Measurements from ENCODE around the gene PPM1K.

Gene PPM1K

GRCh38 chr4:88276952-88277710 lies 7.2 kb downstream of the PPM1K start:
- no peak for DNase-seq

DNA sequence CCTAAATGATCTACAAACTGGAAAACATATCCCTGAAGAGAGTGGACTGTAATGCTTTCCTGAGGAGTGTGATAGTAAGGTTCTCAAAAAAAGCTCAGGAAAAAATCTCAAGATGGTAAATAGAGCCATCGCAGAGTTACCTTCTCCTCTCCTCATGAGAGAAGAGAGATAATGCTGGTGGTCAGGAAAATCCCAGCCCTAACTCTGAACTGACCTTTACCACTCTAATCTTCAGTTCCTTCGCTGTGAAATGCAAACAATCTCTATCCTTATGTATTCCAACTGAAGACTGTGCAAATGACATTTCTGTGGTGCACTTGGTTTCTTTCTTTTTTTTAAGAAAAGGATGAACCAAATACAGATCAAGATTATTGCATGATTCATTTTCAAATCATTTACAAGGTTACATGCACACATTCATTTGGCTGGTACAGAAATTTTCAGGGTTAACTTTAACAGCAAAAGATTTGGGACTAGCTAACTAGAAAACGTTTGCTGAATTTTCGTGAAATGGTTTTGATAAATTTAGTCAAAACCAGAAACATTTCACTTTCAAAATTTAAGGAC lies 8.3 kb downstream of the PPM1K start:
- DNase-seq: no peak

GRCh38 chr4:88275516-88275915 lies 8.8 kb downstream of the PPM1K start:
- no peak for DNase-seq

DNA sequence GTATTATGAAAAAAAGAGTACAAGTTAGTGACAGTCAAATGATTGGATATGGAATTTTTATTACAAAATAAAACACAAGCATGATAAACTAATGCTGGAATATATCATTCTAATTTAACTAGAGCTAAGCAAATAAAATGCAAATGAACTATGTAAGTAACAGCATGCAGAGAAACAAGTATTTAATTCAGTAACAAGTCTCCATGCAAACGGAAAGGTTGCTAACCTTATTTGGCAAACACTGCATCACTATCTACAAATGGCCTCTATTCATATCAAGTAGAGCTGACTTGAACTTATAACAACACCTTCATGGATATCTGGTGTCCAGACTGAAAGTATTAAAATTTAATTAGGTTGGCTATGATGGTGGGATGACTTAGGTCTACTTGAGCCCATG lies 15.4 kb downstream of the PPM1K start:
- DNase-seq: no peak

GRCh38 chr4:88264336-88264735 lies 20.0 kb downstream of the PPM1K start:
- DNase-seq: no peak

- DNase-seq: no peak
These were observed 26.6 kb downstream of the PPM1K start for GRCh38 chr4:88257726-88258125.

DNA sequence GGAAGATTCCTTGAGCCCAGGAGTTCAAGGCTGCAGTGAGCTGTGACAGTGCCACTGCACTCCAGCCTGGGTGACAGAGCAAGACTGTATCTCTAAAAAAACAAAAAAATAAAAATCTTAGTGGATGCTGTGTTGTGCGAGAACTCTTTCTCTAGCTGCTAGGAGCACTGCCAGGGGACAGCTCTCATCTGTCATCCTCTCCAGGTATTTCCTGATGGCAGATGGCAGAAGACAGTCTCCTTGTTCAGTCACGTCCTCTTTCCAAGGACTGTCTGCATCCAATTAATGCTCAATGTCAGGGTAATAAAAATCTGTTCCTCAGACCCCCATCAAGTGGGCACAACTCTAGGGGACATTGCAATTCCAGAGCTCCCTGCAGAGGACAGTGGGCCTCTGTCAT lies 29.2 kb downstream of the PPM1K start:
- no peak for DNase-seq

- no peak for DNase-seq
These were observed 32.4 kb downstream of the PPM1K start for GRCh38 chr4:88251924-88252323.

DNA sequence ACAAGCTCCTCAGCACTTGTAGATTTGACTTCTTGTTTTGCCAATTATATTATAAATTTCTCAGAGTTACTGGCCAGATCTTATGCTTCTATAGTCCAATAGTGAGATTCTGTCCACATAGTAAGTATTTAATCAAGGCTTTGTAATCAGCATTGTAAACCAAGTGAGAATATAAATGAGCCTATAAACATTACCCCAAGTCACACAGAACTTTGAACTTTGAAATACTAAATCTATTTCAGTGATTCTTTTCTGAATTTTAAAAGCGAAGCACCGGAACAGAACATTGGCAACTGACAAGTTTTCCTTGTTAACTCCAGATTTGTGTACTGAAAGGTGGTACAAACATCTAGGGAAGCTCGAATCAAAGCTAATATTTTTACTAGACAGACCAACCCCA lies 37.2 kb downstream of the PPM1K start:
- no peak for DNase-seq

GRCh38 chr4:88246600-88246999 lies 37.8 kb downstream of the PPM1K start:
- no peak for DNase-seq

DNA sequence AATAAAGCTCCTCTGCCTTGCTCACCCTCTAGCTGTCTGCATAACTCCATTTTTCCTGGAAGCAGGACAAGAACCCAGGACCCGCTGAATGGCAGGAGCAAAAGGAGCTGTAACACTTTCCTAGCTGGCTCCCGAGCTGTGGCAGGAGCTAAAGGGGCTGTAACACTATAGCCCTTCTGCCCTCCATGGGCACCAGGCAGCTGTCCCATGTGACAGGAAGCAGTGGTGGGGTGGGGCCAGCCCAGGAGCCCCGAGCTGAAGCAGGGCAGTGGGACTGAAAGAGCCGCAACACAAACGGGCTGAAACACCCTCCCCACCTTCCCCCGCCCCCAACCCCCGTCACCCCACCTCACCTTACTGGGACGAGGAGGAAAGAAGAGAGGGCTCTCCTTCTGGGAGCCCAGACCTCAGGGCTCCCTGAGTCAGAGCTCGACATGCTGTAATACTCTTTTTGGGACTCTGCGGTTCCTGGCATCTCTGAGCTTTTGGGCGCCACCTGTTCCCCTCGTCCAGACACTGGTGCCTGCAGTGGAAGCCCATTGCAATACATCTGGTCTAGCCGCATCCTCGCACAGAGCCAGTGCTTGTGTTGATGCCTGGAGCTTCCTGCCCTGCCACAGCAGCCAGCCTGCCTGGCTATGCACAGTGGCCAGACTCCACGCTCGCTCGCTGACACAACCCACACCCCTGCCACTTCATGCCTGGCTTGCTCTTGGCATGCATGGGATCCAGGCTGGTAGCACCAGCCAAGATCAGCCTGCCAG lies 39.4 kb downstream of the PPM1K start:
- DNase-seq: peak; percentile 11

GRCh38 chr4:88244056-88244455 lies 40.3 kb downstream of the PPM1K start:
- DNase-seq: no peak

DNA sequence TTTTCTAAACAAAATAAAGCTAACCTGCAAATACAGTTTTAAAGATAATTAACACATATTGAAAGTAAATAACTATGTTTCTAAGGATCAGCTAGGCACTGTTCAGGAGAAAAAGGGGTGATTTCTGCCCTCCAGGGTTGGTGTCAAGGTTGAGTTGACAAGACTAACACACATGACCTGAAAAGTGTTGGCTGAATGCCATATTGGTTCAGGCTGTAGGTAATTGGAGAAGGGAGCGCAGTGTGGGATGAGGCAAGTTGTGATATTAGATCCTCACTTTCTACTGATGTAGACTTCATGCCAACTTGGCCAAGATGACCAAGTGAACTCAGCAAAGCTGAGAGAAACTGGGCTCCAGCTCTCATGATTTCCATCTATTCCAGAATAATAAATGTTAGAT lies 42.2 kb downstream of the PPM1K start:
- DNase-seq: no peak

GRCh38 chr4:88240297-88240714 lies 44.1 kb downstream of the PPM1K start:
- DNase-seq: no peak

DNA sequence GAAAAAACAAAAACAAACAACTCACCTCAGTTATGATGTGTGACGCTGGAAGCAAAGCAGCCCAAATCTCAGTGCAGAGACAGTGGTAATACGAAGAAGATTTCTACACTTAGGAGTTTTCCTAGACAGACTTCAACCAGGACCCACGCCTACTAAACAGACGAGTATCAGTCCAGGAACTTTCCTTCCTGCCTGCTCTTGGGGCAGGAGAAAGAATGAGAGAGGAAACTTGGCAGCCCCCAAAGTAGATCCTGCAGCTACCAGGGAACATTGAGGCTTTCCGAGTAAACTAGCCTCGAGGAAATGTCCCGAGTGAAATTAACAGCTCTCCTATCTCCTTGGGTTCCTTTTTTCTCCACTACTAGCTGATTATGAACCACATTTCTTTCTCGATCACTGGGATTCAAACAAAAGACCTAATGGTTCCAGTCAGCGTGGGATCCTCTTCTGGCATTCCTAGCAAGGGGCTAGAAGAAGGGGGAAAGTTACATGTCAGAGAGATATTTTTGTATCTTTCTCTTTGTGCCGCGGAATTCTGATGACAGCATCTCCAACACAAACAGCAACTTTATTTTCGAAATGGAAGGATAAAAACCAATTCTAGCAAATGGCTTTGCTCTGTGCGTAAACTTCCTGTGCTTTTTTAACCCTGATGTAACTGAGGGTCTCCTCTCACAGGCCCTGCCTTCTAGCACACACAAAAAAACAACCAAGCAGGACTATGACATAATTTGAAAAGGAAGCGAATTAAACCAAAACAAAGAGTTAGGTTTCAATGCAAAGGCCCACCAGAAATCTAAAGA lies 53.2 kb downstream of the PPM1K start:
- DNase-seq: no peak

DNA sequence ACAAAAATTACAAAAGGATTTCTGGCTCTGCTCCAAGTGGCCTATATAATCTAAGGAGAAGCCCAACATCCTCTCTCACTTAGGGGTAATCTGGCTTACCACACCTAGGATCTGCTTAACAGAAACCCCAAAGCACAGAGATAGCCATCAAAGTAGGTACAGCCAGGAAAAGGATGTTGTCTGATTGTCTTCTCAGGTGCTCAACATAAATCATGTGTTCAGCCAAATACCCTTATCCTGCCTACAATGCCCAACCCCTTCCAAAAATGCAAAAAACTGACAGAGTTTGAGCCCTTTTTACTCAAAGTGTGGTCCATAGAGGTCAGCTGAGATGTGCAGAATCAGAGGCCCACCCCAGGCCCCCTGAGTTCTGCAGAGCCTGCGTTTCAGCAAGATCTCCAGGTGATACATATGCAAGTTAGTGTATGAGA lies 53.9 kb downstream of the PPM1K start:
- no peak for DNase-seq

GRCh38 chr4:88227734-88228133 lies 56.6 kb downstream of the PPM1K start:
- DNase-seq: no peak

DNA sequence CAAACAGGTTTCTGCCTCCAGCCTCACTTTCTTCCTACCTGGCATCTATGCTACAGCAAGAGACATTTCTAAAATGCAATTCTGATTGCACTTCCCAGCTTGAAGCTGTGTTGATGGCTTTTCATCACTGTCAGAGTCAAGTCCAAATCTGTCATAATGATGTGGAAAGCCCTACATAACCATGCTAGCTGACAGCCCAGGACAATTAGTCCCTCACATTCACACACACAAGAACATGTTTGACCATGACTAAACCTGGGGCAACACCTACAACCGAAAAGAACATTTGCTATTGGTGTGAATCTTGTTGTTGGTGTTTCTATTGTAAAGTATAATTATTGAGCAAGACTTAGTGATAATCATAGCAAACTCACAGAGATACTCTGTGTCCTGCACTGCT lies 58.2 kb downstream of the PPM1K start:
- DNase-seq: no peak

DNA sequence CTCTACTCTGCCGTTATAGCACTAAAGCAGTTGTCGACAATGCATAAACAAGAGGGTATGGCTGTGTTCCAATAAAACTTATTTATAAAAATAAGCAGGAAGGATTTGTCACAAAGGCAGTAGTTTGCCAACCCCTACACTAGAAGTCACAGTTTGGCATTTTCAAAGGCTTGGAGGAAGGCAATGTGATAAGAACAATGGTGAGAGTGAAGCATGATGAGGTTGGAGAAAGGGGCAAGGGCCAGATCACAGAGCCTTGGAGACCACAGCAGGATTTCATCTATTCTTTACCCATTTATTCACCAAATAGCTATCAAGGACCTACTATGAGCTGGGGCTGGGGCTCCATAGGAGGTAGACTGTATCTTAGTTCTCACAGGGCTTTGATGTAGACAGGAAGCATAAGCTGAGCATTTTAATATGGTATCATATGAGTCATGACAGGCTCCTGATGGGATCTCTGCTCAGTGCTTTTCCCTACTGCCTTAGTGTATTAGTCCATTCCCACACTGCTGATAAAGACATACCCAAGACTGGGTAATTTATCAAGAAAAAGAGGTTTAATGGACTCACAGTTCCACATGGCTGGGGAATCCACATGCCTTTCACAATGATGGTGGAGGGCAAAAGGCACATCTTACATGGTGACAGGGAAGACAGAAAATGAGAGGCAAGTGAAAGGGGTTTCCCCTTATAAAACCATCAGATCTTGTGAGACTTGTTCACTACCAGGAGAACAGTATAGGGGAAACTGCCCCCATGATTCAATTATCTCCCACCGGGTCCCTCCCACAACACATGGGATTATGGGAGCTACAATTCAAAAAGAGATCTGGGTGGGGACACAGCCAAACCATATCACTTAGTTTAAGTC lies 58.9 kb downstream of the PPM1K start:
- no peak for DNase-seq

DNA sequence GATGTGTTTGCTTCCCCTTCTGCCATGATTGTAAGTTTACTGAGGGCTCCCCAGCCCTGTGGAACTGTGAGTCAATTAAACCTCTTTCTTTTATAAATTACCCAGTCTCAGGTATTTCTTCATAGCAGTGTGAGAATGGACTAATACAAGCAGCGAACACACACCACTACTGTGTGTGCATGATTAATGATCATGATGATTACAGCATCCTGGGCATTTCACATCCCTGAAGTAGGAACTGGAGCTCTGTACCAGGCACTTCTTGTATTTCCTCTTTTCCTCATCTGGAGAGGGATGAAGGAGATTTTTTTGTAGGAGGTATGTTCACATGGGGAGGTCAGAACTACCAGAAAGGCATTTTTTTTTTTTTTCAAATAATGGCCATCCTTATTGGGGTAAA lies 60.8 kb downstream of the PPM1K start:
- no peak for DNase-seq

GRCh38 chr4:88219099-88219498 lies 65.3 kb downstream of the PPM1K start:
- DNase-seq: peak; percentile 48

GRCh38 chr4:88217169-88217568 lies 67.2 kb downstream of the PPM1K start:
- DNase-seq: no peak
